Activated T-helper 1 cell treated with anti-CD3 and anti-CD28 coated beads, Interleukin-2, amount 50 U/mL, for 16 hours (primary cell): ENCODE results near the gene TMEM63C.
"Not testable (repeated sequence)": the region's sequence is repeated elsewhere in the genome, so short reads cannot be mapped to it uniquely, and the experiment has no call there.

Source experiments
- DNase-seq, 2 donors: peaks; one replicate each; pipeline ENCODE4 v3.0.0-alpha.2; 2020; ENCODE audit warnings: low read depth in 1 of 2, low spot score in 1 of 2

The TMEM63C gene

DNA sequence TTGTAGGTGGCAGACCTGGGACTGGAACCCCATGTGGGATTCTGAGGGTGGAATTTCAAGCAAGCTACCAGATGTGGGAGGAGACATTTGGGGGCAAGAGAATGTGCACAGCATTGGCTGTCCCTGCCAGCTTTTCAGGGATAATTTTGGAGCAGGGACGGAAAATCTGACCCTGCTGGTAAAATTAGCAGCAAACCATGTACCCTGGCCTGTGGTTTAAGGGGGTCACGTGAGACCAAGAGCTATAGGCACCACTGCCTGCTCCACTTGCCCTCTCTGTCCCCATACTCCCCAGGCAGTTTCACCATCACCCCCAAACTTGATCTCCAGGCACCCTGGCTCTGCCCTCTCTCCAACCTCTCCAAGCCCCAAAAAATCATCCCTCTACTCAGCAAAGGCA lies 26.5 kb upstream of the TMEM63C start:
- DNase-seq: no peak

DNA sequence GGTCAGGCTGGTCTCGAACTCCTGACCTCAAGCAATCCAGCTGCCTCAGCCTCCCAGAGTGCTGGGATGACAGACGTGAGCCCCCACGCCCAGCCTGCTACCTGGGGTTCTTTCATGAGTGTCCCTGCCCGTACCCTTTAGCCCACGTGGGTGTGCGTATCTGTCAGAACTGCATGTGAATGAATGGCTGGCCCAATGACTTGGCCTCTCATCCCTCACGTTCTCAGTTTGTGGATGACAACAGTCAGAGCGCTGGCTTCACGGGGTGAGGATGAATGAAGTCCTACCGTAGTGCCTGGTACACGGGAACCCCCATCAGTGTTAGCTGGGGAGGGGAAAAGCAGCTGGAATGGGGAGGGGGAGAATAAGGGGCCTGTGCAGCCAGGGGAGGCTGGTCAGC lies 23.9 kb upstream of the TMEM63C start:
- no peak for DNase-seq

DNA sequence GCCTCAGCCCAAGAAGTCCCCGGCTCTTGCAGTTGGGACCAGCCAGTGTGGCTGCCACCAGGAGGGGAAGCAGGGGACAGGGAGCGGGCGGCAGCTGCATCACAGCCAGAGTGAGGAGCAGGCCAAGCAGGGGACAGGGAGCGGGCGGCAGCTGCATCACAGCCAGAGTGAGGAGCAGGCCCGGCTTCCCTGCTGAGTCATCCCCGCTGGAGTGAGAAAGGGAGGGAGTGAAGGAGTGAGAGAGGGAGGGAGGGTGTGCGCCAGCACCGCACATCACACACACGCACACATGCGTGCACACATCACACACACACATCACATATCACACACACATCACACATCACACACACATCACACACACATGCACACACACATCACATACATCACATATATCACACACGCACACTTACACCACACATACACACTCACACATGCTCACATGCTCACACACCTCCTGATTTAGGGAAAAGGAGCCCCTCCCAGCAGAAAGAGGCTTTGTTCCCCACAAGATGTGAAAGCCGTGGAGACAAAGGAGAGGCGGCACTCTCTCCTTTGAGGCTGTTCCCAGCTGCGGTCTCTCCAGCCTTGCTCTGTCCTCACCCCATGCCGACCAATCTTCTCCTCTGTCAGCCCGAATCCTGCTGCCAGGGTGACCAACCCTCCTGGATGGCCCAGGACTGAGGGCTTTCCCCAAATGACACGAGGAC lies 23.3 kb upstream of the TMEM63C start:
- DNase-seq: no peak

DNA sequence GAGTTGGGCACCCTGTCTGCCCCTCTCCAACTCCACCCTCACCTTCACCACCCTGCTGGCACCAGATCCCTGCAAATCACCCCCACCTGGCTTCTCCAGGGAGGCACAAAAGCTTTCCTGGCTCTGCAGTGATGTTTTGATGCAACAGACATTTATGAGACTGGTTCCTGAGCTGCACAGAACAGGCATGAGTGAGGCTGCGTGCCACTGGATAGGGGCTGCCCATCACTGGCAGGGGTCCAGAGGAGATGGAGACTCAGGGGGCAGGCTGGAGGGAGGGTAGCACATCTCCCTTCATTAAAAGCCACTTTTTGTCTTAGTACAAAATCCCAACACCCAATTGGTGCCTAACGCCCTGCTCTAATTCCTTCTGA lies 22.7 kb upstream of the TMEM63C start:
- DNase-seq: no peak

DNA sequence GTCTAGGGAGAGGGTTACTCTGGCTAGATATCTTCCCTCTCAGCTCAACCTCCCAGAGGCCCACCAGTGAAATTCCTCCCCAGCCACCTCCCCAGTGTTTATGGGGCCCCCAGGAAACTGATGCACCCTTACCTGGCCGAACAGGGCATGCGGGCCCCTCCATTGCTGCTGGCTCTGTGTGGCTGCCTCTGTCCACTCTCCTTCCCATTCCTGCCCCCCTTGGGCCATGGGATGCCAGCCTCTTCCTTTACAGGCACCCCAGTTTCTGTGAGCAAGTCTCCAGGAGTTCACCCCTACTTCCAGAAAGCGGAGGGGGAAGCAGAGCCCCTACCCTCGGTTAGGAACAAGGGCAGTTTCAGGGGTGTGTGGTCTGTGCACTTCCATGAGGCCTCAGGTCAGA lies 20.6 kb upstream of the TMEM63C start:
- no peak for DNase-seq

DNA sequence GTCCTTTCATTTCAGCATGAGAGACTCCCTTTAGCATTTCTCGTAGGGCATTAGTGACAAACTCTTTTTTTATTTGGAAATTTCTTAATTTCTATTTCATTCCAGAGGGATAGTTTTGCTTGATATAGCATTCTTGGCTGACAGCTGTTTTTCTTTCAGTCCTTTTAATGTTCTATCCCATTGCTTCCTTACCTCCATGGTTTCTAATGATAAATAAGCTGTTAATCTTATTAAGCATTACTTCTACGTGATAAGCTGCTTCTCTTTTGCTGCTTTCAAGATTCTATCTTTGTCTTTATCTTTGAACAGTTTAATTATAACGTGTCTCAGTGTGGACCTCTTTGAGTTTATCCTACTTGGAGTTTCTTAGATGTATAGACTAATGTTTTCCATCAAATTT lies 11.6 kb upstream of the TMEM63C start:
- DNase-seq: no peak

DNA sequence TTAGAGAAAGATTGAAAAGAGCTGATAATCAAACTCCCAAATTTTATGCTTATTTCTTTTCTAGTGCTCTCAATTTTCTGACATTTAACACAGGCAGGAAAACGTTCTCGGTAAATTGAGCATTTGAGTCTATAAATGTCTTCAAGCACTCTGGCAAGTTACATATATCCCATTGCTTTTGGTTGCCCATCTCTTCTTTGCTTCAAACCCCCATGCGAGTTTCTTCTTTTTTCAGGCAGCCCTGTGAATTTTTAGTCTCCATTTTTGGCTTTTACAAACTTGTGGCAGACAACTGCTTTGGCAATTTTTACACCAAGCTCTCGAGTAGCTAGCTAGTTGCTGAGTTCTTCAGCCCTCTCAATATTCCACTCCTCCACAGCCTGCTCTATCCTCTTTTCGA lies 8.7 kb upstream of the TMEM63C start:
- no peak for DNase-seq

DNA sequence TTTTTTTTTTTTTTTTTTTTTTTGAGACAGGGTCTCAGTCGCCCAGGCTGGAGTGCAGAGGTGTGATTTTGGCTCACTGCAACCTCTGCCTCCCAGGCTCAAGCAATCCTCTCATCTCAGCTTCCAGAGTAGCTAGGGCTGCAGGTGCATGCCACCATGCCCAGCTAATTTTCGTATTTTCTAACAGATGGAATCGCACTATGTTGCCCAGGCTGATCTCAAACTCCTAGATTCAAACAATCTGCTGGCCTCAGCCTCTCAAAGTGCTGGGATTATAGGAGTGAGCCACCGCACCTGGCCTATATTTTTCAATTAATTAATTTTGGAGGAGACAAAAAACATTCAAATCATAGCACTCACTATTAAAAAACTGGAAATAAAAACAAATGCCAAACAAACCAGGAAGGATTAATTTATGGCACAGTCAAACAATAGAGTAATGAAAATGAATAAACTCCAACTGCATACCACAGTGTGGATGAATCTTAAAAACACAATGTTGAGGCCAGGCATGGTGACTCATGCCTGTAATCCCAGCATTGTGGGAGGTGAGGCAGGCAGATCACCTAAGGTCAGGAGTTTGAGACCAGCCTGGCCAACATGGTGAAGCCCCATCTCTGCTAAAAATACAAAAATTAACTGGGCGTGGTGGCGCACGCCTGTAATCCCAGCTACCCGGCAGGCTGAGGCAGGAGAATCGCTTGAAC lies 7.5 kb upstream of the TMEM63C start:
- DNase-seq: not testable (repeated sequence)

DNA sequence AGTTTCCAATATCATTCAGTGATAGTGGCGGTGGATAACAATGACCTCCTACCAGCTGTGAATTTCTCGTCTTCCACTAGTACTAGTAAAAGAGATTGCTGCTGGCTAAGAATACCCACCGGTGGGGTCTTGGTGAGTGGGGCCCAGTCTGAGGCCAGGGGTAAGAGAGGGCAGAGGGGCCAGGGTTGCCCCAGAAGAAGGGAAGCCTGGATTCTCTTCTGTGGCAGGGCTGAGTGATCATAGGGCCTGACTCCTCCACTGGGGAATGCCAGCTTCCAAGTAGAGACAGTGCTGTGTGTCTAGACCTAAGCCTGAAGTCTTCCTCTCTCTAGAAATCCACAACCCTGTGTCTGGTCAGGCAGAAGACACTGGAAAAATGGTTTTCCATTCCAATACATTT lies 5.8 kb upstream of the TMEM63C start:
- no peak for DNase-seq

DNA sequence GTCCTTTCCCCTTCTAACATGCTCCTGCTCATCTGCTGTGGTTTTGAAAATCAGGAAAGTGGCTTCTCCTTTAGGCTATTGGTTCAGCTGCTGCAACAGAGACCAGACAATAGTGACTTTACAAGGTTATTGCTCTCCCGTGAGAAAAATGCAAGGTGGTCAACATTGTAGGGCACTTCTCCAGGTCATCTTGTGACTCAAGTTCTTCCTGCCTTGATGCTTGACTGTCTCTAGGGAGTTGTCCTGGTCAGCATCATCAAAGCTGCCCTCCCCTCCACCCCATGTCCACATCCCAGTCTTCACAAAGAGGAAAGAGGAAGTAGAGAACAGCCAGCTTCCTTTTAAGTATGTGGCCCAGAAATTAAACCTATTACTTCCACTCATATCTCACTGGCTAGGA lies 3.9 kb upstream of the TMEM63C start:
- DNase-seq: no peak

DNA sequence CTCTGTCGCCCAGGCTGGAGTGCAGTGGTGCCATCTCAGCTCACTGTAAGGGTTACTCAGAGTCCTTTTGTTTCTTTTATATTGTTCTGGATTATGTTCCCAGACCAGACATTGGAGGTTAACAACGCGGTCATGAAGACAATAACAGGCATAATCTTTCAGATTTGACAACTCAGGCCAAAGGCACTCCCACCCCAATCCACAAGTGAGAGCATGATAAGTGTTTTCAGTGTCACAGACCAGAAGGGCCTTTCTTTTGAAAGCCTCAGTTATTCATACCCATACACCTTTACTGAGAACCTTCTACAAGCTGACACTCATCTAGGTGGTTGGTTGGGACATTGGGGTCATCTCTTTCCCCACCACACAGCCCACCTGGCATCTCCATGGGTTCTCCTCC lies 2.9 kb upstream of the TMEM63C start:
- DNase-seq: no peak

DNA sequence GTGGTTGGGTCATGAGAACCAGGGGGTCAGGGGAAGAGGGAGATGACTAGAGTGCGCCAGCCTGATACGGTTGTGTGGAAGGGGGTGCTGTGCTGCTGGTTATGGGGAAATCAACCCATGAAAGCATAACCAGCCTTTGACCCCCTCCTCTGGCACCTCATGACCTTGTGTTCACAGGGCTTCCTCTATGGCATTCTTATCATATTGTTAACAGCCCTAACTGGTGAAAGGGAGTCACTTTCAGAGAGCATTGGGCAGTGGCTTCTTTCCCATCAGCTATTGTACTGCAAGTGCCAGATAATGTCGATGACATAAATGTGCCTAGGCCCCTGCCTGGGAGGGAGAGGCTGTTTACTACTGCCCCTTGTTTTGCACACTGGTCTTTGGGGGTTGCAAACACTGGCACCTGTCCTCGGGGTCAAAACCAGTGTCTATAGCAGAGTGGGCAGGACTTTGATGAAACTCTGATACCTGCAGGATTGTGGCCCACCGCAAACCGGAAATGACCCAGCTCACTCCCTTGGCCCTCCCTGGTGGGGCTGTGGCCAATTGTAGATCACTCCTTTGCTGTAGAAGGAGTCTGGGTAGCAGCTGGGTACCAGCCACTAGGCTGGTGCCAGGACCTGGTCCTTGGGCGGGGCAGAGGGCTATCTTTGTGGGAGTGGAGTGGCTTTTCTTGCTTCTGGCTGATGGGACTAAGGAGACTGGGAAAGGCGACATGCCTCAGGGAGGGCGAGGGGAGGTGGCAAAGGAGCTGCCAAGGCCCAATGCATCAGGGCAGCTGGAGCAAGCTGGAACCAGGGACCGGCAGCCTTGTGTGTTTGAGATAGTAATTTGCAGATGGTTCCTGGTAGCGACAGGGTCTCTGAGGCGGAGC lies 634 bp upstream of the TMEM63C start:
- DNase-seq: no peak

DNA sequence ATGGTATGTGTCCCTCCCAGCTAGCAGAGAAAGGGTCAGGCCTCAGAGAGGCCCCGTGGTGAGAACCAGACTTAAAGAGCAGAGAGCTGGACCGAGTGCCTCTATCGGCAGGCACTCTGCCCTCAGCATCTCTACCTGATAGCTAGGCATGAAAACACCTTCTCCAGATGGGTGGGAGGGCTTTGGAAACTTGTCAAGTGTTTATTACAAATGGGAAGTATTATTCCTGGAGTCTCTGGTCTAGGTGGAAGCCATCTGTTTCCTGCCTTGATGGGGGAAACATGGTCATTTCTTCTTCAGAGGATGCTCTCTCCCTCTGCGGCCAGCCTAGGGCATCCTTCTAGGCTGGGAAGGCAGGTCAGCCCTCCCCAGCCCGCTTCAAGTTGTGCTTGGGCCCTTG lies 2.3 kb downstream of the TMEM63C start:
- no peak for DNase-seq

DNA sequence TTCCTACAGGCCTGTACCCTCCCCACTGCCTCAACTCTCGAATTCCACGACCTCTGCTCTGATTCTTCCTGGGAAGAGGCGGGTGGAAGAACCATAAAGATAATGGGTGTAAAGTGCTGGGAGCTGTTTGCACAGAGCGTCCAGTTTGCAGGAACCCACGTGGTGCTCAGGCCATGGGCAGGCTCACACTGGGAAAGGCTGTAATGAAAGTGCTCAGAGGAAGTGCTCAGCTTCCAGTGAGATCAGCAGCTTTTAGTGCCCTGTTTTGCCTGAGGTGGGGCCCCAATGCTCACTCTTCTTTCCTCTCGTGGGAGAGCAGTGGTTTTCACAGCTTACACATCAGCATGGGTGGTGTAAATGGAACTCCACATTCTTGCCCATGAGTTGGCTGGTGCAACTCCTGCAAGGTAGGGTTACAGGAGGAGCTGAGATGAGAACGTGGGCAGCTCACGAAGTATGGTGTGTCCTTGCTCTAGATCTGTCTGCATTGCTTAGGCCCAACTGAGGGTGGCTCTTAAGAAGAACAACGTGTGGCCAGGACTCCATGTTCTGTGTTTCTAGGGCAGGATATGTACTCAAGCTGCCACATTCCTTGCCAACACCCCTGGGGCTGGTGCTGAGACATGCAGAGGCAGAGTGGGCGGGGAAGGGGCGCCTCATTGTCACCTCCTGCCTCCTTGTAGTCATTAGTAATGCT lies 2.9 kb downstream of the TMEM63C start:
- no peak for DNase-seq

DNA sequence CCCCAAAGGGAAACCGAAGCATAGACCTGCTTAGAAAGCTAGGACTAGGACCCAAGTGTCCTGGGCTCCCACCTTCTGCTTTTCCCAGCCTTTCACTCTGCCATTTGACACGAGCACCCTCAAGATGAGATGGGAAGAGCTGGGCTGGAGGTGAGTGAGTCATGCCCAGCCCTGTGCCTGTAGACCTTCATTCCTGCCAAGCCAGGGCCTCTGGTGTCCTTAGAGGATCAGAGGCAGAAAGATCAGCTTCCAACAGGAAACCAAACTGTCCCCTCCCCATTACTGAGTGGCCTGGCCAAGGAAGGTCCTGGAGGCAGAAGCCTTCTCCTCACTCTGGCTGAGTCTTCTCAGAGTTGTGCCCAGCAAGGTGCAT lies 3.5 kb downstream of the TMEM63C start:
- no peak for DNase-seq

DNA sequence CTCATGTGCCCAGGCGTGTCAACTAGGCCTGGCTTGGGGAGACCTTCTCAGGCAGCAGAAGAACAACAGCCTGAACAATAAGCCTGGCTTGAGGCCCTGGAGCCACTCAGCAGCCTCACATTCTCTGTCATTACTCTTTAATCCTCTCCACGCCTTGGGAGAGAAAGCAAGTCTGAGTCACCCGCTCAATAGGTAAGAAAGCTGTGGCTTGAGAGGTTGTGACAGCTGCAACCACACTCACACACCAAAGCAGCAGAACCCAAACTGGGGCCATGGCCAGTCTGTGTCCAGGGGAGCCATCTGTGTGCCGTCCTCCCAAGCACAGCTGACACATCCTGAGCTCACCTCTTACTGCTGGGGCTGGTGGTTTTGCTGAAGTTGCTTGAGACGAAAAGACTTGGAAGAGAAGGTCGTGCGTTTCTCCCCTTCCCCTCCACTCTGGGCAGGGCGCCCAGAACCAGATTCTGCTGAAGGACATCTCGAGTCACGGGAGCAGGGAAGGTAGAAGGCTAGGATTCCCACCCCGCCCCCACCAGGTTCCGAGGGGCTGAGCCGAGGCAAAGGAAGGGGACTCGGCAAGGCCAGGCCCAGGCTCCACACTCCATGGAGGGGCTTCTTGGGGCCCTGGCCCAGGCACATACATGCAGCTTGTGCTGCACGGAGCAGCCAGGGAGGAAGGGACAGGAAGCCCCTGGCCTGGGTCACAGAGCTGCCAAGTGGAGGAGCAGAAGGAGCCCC lies 5.5 kb downstream of the TMEM63C start:
- DNase-seq: no peak

DNA sequence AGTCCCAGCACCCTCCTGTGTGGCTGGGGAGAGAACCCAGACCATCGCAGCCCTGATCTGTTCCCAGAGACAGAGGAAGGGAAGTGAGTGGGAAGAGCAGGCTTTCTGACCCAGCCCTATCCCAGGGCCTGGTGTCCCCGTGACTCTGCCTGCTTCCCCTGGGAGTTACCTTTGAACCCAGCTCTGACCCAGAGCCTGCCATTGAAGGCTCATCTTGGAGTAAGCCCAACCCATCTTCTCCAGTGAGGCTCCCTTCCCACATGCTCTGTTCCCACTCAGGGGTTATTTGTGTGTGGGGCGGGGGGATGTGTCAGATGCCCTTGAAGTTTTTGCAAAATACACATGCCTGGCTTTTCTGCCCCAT lies 6.0 kb downstream of the TMEM63C start:
- DNase-seq: no peak

DNA sequence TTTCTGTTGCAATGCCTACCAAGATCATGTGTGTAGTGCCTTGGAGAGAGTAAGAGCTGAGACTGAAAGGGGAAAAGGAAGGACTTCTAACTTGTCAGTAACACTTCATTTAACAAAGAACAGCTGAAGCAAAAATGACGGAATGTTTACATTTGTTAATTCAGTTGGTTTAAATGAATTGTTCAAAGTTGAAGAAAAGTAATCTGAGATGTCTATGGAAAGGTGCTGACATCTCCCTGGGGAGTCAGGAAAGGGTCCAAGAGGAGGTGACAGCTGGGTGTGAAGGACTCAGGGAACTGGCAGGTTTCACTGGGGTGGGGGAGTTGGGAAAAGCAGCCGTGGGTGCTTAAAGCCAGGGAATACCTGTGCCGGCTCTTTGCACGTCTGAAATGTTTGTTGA lies 7.9 kb downstream of the TMEM63C start:
- no peak for DNase-seq

DNA sequence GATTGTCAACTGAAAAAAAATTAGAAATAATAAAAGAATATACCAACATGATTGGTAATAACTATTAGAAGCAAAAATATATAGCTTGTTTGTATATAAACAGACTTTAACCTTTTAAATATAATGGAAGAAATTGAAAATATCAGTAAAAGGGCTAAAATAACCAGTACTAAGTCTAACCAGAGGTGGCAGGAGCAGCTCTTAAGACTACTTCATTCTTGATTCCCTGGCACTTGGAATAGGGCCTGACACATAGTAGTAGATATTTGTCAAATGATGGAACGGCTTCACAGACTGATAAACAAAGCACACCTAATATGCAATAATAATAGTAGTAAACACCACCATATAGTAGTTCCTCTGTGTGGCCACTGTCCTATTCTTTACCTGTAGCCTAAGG lies 9.4 kb downstream of the TMEM63C start:
- no peak for DNase-seq

DNA sequence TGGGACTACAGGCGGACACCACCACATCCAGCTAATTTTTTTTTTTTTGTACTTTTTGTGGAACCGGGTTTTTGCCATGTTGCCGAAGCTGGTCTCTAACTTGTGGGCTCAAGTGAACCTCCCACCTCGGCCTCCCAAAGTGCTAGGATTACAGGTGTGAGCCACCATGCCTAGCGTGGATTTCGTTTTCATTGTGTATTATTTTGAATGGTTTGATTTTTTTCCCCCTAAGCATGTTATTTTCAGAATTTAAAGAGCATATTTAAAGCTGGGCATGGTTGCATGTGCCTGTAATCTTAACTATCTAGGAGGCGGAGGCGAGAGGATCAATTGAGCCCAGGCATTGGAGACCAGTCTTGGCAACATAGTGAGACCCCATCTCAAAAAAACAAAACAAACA lies 13.1 kb downstream of the TMEM63C start:
- DNase-seq: no peak

DNA sequence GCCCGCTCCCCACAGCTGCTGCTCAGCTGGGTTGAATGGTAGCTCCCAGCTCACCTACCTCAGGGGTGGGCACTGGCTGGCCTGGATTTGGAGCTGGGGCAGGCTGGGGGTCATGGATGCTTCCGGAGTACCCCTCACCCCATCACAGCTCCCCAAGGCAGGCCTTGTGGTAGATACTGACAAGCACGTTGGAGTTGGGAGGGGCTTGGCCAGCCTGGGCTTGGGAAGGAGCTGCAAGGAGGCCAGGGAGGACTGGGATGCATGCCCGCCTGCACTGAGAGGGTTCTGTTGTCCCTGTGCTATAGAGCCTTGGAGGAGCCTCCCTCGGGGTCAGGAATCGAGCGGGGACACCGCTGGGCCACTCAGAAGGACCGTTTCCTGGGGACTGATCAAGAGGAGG lies 14.2 kb downstream of the TMEM63C start:
- no peak for DNase-seq
